HG03159 (cell line): ENCODE measurements around the gene KYAT1.
"Not testable (repeated sequence)": the region's sequence is repeated elsewhere in the genome, so short reads cannot be mapped to it uniquely, and the experiment has no call there.

Experiments
- ATAC-seq: cut with Tn5 transposase; IDR thresholded peaks from one replicate; pipeline ENCODE4 v1.9.1; 2021; ENCODE audit warnings: mild to moderate bottlenecking, moderate library complexity; ENCODE audit not compliant: unreplicated experiment

KYAT1 gene

GRCh38 chr9:128886211-128886891, 4.6 kb upstream of the KYAT1 start:
- no peak for ATAC-seq

GRCh38 chr9:128885798-128886197, 4.0 kb upstream of the KYAT1 start:
- ATAC-seq: no peak

GRCh38 chr9:128885376-128885775, 3.6 kb upstream of the KYAT1 start:
- no peak for ATAC-seq

DNA sequence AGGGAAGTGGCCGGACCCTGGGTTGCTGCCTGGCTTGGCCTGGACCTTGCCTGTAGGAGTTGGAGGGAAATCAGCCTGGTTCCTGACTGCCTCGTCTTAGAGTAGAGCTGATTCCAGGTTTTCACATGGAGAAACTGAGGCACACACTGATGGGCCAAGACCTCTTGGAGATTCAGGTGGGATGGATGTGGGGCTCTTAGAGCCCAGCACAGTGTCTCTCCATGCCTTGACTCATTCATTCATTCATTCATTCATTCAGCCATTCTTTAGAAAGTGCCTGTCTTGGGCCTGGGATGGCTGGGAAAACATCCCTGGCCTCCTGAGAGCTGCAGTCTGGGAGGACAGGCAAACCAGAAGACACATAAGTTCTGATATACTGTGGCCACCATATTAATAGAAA, 2.4 kb upstream of the KYAT1 start:
- no peak for ATAC-seq

DNA sequence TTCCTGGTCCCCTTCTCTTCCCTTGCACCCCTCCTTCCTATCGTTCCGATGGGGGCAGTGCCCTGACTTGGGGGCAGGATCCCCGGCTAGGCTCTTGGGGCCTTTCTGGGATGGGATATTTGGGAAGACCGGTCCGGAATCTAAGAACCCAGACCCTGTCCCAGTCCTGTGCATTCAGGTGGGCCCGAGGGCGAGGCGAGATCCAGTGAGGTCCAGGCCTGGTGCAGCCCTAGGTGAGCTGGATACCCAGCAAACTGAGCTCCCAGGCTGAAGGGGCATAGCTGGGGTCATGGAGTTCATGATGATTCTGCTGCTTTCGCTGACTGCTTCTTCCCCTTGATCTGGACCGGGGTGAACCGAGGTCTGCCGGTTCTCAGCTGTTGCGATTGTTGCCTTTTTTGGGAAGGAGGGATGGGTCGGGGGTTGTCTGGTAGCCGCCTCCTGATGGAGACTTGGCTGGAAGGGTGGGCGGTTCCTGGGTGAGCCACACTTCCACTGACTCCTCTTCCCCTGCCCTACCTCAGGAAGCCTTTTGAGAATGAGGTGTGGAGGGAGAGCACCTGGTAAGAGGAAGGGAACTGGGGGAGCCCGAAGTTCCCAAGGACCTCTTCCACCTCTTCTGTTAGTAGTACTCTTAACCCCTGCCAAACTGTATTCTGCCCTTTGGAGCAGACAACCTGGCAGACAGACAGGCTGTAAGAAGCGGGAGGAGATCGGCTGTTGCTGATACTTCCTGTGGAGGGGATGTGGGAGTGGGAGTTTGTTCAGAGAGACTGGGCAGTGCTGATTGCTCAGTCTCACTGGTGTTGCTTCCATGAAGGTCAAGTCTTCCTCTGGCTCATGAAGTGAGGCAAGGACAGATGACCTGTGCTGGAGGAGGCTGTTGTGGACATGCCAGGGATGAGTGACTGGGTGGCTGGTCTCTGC, 1.2 kb upstream of the KYAT1 start:
- ATAC-seq: no peak

GRCh38 chr9:128877852-128878251, 3.9 kb downstream of the KYAT1 start:
- ATAC-seq: no peak

GRCh38 chr9:128870941-128871265, 10.8 kb downstream of the KYAT1 start:
- not testable (repeated sequence) for ATAC-seq

DNA sequence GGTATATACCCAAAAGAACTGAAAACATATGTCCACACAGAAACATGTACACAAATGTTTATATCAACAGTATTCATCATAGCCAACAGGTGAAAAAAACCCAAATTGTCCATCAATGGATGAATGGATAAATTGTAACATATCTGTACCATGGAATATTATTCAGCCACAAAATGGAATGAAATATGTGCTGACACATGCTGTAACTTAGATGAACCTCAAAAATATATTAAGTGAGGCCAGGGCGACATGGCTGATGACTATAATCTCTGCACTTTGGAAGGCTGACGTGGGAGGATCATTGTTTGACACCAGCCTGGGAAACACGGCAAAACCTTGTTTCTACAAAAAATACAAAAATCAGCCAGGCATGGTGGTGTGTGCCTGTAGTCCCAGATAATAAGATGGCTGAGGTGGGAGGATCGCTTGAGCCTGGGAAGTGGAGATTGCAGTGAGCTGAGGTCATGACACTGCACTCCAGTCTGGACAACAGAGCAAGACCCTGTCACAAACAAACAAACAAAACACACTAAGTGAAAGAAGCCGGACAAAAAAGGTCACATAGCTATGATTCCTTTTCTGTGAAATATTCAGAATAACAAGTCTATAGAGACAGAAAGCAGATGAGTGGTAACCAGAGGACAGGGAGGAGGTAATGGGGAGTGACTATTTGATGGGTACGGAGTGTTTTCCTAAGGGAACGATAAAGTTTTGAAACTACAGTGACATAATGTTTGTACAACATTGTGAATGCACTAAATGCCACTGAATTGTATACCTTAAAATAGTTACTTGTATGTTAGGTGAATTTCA, 11.4 kb downstream of the KYAT1 start:
- ATAC-seq: no peak

DNA sequence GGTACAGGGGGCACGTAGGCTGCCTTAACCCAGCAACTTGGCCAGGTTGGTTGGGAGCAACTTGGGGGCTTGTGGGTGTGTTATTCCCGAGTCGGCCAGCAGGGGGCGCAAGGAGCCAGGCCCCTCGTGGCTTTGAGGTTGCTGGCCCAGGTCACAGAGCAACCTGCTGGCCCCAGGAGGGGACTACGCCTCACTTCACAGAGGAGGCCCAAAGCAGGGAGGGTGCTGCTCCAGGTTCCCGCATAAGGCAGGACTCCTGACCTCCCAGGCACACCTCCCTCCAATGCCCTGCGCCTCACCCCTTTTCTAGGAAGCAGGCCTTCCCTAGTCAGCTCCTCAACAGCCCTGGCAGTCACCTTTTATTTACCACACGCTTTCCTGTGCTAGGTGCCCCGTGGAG, 18.1 kb downstream of the KYAT1 start:
- peak; percentile 64 for ATAC-seq

GRCh38 chr9:128862401-128862851, 19.3 kb downstream of the KYAT1 start:
- ATAC-seq: no peak

DNA sequence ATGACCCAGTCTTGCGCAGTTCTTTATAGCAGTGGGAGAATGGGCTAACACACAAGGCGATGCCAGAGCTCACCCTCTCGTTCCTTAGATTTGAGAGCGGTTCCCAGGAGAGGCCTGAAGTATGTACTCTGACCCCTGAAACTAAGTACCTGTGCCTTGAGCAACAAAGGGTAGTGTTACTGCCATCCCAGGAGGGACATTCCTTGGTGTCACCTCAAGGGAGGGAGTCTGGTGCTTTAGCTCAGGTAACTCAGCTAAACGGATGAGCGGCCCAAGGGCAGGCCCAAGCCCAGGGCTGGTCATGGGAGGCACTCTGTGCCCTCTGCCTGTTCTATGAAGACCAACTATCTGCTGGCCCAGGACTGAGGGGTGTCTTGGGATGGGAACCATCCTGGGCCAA, 20.2 kb downstream of the KYAT1 start:
- no peak for ATAC-seq

- no peak for ATAC-seq
Observed at GRCh38 chr9:128860937-128861336, 20.8 kb downstream of the KYAT1 start.

GRCh38 chr9:128858476-128858875, 23.3 kb downstream of the KYAT1 start:
- not testable (repeated sequence) for ATAC-seq

DNA sequence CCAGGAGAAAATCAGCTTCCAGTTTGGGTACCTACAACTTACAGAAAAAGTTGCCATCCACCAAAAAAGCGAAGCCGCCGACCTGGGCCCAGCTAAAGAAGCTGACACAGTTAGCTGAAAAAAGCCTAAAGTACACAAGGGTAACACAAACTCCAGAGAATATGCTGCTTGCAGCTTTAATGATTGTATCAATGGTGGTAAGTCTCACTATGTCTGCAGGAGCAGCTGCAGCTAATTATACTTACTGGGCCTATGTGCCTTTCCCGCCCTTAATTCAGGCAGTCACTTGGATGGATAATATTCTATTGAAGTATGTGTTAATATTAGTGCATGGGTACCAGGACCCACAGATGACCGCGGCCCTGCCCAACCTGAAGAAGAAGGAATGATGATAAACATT, 27.3 kb downstream of the KYAT1 start:
- not testable (repeated sequence) for ATAC-seq

GRCh38 chr9:128852646-128853045, 29.1 kb downstream of the KYAT1 start:
- ATAC-seq: not testable (repeated sequence)

- ATAC-seq: not testable (repeated sequence)
Observed at GRCh38 chr9:128851779-128852600, 29.8 kb downstream of the KYAT1 start.

DNA sequence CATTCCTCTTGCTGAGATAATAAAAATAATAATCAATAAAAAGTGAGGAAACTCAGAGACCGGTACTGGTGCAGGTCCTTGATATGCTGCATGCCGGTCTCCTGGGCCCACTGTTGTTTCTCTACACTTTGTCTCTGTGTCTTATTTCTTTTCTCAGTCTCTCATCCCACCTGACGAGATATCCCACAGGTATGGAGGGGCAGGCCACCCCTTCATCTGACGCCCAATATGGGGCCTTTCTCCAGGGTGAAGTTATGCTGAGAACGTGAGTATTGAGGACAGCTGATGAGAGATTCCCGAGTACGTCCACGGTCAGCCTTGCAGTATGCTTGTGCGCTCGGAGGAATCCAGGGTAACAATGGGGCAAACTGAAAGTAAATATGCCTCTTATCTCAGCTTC, 30.7 kb downstream of the KYAT1 start:
- ATAC-seq: not testable (repeated sequence)

DNA sequence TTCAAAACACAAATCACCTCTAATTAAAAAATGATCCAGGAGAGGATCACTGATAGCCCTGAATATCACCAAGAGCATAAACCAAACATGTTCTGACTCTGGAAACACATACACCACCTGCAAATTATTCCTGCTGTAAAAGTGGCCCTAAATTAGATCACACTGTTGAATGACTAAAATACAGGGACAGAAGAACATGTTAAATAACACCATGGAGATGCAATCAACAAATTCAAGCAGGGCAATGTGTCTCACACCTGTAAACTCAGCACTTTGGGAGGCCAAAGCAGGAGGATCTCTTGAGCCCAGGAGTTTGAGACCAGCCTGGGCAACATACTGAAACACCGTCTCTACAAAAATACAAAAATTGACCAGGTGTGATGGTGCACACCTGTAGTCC, 33.9 kb downstream of the KYAT1 start:
- ATAC-seq: no peak

- no peak for ATAC-seq
Observed at GRCh38 chr9:128846680-128847030, 35.1 kb downstream of the KYAT1 start.

- ATAC-seq: no peak
Observed at GRCh38 chr9:128845186-128845931, 36.4 kb downstream of the KYAT1 start.
